KMS-11 (cell line): ENCODE results near the gene NCAM1.

Experiments used
- H2AFZ ChIP-seq: fragments of 200-600 bp; sonication (generic); 2 replicates; pipeline ENCODE4 v1.6.1; 2016; ENCODE audit warnings: antibody characterized with exemption, mixed run types, low read depth
- H3K27ac ChIP-seq: fragments of 200-600 bp; sonication (generic); 2 replicates; pipeline ENCODE4 v1.6.1; 2016; ENCODE audit warnings: mild to moderate bottlenecking, mixed run types
- H3K27me3 ChIP-seq: fragments of 200-600 bp; sonication (generic); 2 replicates; pipeline ENCODE4 v1.6.1; 2017; ENCODE audit warnings: mild to moderate bottlenecking, low read depth, mixed run types, moderate library complexity; ENCODE audit not compliant: insufficient read depth
- H3K36me3 ChIP-seq: fragments of 200-600 bp; sonication (generic); 2 replicates; pipeline ENCODE4 v1.6.1; 2017; ENCODE audit warnings: mild to moderate bottlenecking, mixed run types; ENCODE audit not compliant: insufficient read depth
- H3K4me1 ChIP-seq: fragments of 200-600 bp; sonication (generic); 2 replicates; pipeline ENCODE4 v1.6.1; 2016; ENCODE audit warnings: mild to moderate bottlenecking, low read depth, mixed run types; ENCODE audit not compliant: poor library complexity, severe bottlenecking
- H3K4me2 ChIP-seq: fragments of 200-600 bp; sonication (generic); 2 replicates; pipeline ENCODE4 v1.7.0; 2016; ENCODE audit warnings: mild to moderate bottlenecking, mixed run types
- H3K4me3 ChIP-seq: fragments of 200-600 bp; sonication (generic); IDR thresholded peaks from 2 replicates; pipeline ENCODE4 v1.6.1; 2017; ENCODE audit warnings: low read depth, low read length, mixed read lengths; ENCODE audit not compliant: insufficient read depth
- H3K79me2 ChIP-seq: fragments of 200-600 bp; sonication (generic); 2 replicates; pipeline ENCODE4 v1.6.1; 2016; ENCODE audit warnings: low read depth, mixed run types; ENCODE audit not compliant: insufficient read depth
- H3K9ac ChIP-seq: fragments of 200-600 bp; sonication (generic); 2 replicates; pipeline ENCODE4 v1.6.1; 2016; ENCODE audit warnings: mild to moderate bottlenecking, mixed run types
- H4K20me1 ChIP-seq: fragments of 200-600 bp; sonication (generic); 2 replicates; pipeline ENCODE4 v1.6.1; 2016; ENCODE audit warnings: mild to moderate bottlenecking, mixed run types; ENCODE audit not compliant: insufficient read depth
- CTCF ChIP-seq: fragments of 200-600 bp; sonication (generic); conservative IDR thresholded peaks from 2 replicates; pipeline ENCODE4 v1.6.1; 2017; ENCODE audit warnings: low read depth, mild to moderate bottlenecking, antibody characterized with exemption, low read length, moderate library complexity, mixed read lengths

The NCAM1 gene

GRCh38 chr11:113090716-113091480 lies 129.7 kb downstream of the NCAM1 start:
- no peak overlapping the region for H3K4me2 ChIP-seq
- no peak overlapping the region for H3K27ac ChIP-seq
- H3K9ac ChIP-seq: no peak overlapping the region
- no peak overlapping the region for H3K4me3 ChIP-seq
- TF ChIP-seq CTCF: no peak
- H3K4me1 ChIP-seq: no peaks in the 10 kb centered on the region
- H2AFZ ChIP-seq: no peak overlapping the region
- no peaks in the 10 kb centered on the region for H3K79me2 ChIP-seq
- H3K27me3 ChIP-seq: no peaks in the 10 kb centered on the region
- no peaks in the 10 kb centered on the region for H4K20me1 ChIP-seq
- H3K36me3 ChIP-seq: no peaks in the 10 kb centered on the region

GRCh38 chr11:113091481-113091780 lies 130.2 kb downstream of the NCAM1 start:
- no peak overlapping the region for H2AFZ ChIP-seq
- H3K27ac ChIP-seq: no peak overlapping the region
- no peak overlapping the region for H3K9ac ChIP-seq
- no peak overlapping the region for H3K4me3 ChIP-seq
- H3K4me1 ChIP-seq: no peaks in the 10 kb centered on the region
- H3K4me2 ChIP-seq: no peak overlapping the region
- no peaks in the 10 kb centered on the region for H3K79me2 ChIP-seq
- no peaks in the 10 kb centered on the region for H4K20me1 ChIP-seq
- no peaks in the 10 kb centered on the region for H3K27me3 ChIP-seq
- H3K36me3 ChIP-seq: no peaks in the 10 kb centered on the region
- TF ChIP-seq CTCF: no peak

GRCh38 chr11:113096648-113097047 lies 135.4 kb downstream of the NCAM1 start:
- H3K4me1 ChIP-seq: no peaks in the 10 kb centered on the region
- H4K20me1 ChIP-seq: no peaks in the 10 kb centered on the region
- no peak for TF ChIP-seq CTCF
- H3K27me3 ChIP-seq: no peaks in the 10 kb centered on the region
- no peak overlapping the region for H3K4me2 ChIP-seq
- no peaks in the 10 kb centered on the region for H3K36me3 ChIP-seq
- no peak overlapping the region for H3K9ac ChIP-seq
- no peak overlapping the region for H3K27ac ChIP-seq
- no peak overlapping the region for H2AFZ ChIP-seq
- H3K4me3 ChIP-seq: no peak overlapping the region
- no peaks in the 10 kb centered on the region for H3K79me2 ChIP-seq

- Histone ChIP-seq H3K79me2 (no peaks in the 10 kb centered on the region), H4K20me1 (no peaks in the 10 kb centered on the region), H3K27ac (no peak overlapping the region), H3K4me1 (no peaks in the 10 kb centered on the region), H3K9ac (no peak overlapping the region), H2AFZ (no peak overlapping the region), H3K4me2 (no peak overlapping the region), H3K27me3 (no peaks in the 10 kb centered on the region), H3K36me3 (no peaks in the 10 kb centered on the region), H3K4me3 (no peak overlapping the region)
- no peak for TF ChIP-seq CTCF
Observed at GRCh38 chr11:113103932-113104690, 142.9 kb downstream of the NCAM1 start.
